ENCODE data around the gene PDE11A.

The PDE11A gene

DNA sequence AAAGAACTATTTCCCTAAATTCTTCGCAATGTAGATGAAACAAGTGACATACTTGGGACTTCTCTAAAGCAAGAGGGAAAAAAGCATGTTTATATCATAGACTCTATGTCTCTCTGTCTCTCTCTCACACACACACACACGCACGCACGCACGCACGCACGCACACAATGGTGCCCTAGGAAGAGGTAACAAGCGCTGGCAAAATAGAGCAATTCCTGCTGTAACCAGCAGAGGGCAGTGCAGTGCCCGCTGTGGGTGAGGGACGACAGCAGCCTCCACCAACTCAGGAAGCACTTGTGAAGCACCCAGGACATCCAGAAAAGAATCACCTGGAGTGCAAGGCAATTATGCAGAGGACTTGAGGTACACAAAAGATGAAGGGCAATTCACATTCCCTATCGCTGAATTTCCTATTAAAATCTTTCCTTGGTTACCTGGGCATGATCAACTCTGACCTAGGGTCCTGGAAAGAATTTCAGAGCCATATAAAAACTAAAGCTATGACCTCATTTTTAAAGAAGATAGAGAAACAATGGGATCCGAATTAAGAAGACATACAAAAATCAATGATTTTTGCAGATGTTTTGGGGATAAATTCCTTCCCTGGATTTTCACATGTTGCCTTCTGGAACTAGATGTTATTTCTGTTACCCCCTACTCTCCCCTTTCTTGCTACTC is 166.4 kb downstream of the PDE11A start:
- no peak overlapping the region for H3K4me3 ChIP-seq (ENCODE audit: control insufficient read depth, low read depth, low read length)
- TF ChIP-seq, protein P1, sequence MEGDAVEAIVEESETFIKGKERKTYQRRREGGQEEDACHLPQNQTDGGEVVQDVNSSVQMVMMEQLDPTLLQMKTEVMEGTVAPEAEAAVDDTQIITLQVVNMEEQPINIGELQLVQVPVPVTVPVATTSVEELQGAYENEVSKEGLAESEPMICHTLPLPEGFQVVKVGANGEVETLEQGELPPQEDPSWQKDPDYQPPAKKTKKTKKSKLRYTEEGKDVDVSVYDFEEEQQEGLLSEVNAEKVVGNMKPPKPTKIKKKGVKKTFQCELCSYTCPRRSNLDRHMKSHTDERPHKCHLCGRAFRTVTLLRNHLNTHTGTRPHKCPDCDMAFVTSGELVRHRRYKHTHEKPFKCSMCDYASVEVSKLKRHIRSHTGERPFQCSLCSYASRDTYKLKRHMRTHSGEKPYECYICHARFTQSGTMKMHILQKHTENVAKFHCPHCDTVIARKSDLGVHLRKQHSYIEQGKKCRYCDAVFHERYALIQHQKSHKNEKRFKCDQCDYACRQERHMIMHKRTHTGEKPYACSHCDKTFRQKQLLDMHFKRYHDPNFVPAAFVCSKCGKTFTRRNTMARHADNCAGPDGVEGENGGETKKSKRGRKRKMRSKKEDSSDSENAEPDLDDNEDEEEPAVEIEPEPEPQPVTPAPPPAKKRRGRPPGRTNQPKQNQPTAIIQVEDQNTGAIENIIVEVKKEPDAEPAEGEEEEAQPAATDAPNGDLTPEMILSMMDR (IDR thresholded peaks at IDR 0.05; ENCODE audit: control insufficient read depth, insufficient read depth, low read depth, low read length, missing control alignments) = peak; percentile 94
- no peak for DNase-seq (ENCODE audit: low read depth)

DNA sequence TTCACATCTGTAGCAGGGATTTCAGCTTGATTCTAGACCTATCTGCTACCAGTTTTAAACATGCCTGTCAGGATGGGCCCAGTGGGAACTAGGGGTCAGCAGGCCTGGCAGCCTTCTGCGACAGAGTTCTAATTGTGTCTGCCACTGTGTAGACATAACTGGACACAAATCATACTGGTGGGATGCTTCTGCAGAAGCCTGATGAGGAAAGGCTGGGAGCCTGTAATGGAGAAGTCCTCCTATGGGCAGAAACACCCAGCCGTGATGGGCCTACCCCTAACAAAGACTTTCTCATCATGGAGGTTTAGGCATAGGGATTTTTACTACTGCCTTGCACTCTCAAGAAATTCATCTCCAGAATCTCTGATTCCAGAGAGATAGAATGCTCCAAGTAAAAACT is 166.9 kb downstream of the PDE11A start:
- H3K4me3 ChIP-seq (ENCODE audit: control insufficient read depth, low read depth, low read length) = no peak overlapping the region
- DNase-seq (ENCODE audit: low read depth) = no peak
- TF ChIP-seq, protein P1 (IDR thresholded peaks at IDR 0.05; ENCODE audit: control insufficient read depth, insufficient read depth, low read depth, low read length, missing control alignments) = no peak

DNA sequence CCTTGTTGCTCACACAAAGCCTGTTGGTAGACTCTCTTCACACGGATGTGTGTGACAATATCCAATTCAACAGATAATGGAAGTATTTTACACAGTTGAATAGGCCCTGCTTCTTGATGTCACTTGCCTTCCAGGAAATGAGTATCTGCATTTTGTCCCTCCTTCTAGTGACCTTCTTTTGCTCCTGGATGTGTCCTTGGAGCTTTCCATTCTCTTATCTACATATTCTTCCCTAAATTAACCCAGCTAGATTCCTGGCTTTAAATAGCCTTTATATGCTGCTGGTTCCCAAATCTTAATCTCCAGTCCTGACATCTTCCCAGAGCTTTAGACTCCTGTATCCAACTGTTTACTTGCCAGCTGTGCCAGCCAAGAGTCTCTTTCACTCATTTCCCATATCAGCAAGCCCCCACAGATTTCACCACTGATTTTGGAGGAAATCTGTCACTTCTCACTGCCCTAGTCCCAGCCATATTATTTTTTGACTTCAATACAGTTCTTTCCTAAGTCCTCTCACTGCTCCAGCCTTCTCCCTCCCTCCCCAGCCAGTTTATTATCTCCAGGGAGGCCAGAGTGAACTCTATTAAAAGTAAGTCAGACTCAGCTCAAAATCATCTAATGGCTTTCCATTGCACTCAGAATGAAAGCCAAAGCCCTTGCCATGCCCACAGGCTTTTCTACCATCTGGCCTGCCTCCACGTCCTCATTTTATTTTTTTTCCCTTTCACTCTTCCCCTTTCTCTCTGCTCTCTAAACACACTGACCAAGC is 170.0 kb downstream of the PDE11A start:
- H3K4me3 ChIP-seq (ENCODE audit: control insufficient read depth, low read depth, low read length) = no peak overlapping the region
- DNase-seq (ENCODE audit: low read depth) = no peak
- TF ChIP-seq, protein P1 (IDR thresholded peaks at IDR 0.05; ENCODE audit: control insufficient read depth, insufficient read depth, low read depth, low read length, missing control alignments) = no peak

DNA sequence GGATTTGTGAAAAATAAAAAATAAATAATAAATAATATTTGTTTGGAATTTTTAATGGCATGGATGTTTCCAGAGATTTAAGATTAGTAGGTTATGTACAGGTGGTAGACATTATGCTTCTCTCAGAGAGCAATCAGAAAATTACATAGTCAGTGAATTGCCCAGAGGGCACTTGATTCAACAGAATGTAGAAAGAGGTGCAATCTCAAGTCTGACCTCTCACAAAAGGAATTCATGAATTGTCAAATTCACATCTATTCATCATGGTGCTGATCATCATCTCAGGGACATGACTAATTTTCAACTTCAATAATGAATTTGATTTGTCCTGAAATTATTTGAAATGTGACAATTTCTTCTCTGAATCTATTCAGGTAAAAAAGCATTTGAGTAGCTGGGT is 172.5 kb downstream of the PDE11A start:
- TF ChIP-seq, protein P1 (IDR thresholded peaks at IDR 0.05; ENCODE audit: control insufficient read depth, insufficient read depth, low read depth, low read length, missing control alignments) = no peak
- DNase-seq (ENCODE audit: low read depth) = no peak
- no peak overlapping the region for H3K4me3 ChIP-seq (ENCODE audit: control insufficient read depth, low read depth, low read length)

DNA sequence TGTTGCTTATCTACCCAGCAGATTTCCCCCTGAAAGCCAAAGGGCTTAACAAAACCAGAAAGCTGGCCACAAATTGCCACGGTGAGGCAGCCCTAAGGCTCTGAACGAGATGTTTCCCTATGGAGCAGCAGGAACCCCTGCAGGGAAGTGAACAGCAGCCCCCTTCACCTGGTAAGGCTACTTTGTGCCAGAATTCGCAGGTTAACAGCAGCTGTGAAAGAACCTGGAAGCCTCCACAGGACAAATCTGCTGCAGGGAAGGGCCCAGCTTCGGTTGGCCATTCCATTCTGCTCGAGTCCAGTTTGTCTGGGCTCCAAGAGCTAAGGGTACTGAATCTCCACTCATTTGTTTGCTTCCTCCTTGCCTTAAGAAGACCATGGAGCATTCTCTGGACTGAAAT is 175.3 kb downstream of the PDE11A start:
- no peak overlapping the region for H3K4me3 ChIP-seq (ENCODE audit: control insufficient read depth, low read depth, low read length)
- no peak for DNase-seq (ENCODE audit: low read depth)
- TF ChIP-seq, protein P1 (IDR thresholded peaks at IDR 0.05; ENCODE audit: control insufficient read depth, insufficient read depth, low read depth, low read length, missing control alignments) = no peak

DNA sequence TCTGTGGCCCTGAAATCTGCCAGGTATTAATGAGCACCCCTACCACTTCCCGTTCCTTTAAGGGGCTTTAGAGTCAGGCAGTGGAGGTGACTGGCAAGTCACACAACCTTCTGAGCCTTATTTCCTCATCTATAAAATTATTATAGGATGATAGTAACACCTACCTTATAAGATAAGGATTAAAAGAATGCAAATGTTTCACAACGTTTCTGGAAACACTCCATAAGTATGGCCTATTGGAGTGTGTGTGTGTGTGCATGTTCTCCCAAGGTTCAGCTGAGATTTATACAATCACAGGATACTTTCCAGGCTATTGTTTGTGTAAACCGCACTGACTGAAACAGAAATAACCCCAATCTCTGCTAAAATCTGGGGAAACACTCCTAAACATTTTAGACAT is 176.0 kb downstream of the PDE11A start:
- H3K4me3 ChIP-seq (ENCODE audit: control insufficient read depth, low read depth, low read length) = no peak overlapping the region
- DNase-seq (ENCODE audit: low read depth) = no peak
- TF ChIP-seq, protein P1 (IDR thresholded peaks at IDR 0.05; ENCODE audit: control insufficient read depth, insufficient read depth, low read depth, low read length, missing control alignments) = no peak

Data from AG09309 (cell line).